AG04449 (cell line): ENCODE measurements around the gene SPAG6.

ENCODE experiments used
- CTCF ChIA-PET: fragments of 350-600 bp; formaldehyde crosslinking; extraction: SDS; loops from one replicate; lab custom pipeline; 2021; ENCODE audit warnings: antibody characterized with exemption; lab: Yijun Ruan, JAX
- POLR2A ChIA-PET: fragments of 400-600, 350-600 bp; formaldehyde crosslinking; extraction: SDS; loops from one replicate; lab custom pipeline; 2020; ENCODE audit warnings: antibody characterized with exemption, inconsistent platforms; lab: Yijun Ruan, JAX
- DNase-seq: peaks from one replicate; pipeline ENCODE4 v3.0.0-alpha.2; 2010; ENCODE audit warnings: low read depth, low spot score
- H3K4me3 ChIP-seq: 2 replicates; pipeline ENCODE4 v1.5.1; 2011; ENCODE audit warnings: low read depth, mild to moderate bottlenecking, control low read depth, low read length
- TF ChIP-seq, protein P1 (sequence below): IDR thresholded peaks from one replicate; pipeline ENCODE4 v1.5.1; 2011; ENCODE audit warnings: mild to moderate bottlenecking, moderate library complexity, low read length, control low read depth, inconsistent platforms; ENCODE audit not compliant: insufficient read depth; ENCODE audit errors: missing control alignments

The SPAG6 gene

DNA sequence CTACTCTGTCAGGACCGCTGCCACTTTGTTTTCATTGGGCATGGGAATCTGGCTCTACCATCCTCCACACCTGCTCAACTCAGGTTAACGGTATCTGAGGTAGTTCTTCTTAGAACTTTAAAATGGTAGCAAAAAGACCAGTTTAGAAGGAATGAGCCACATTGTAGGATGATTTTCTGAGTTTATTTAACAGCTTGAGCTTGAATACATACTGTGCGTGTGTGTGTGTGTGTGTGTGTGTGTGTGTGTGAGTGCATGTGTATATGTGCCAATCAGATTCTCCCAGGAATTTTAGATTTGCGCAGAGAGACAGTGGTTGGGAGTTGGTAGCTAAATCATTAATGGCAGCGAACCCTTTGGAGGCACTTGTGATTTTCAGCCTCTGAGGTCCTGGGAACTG lies 81.4 kb downstream of the SPAG6 start:
- TF ChIP-seq, protein P1, sequence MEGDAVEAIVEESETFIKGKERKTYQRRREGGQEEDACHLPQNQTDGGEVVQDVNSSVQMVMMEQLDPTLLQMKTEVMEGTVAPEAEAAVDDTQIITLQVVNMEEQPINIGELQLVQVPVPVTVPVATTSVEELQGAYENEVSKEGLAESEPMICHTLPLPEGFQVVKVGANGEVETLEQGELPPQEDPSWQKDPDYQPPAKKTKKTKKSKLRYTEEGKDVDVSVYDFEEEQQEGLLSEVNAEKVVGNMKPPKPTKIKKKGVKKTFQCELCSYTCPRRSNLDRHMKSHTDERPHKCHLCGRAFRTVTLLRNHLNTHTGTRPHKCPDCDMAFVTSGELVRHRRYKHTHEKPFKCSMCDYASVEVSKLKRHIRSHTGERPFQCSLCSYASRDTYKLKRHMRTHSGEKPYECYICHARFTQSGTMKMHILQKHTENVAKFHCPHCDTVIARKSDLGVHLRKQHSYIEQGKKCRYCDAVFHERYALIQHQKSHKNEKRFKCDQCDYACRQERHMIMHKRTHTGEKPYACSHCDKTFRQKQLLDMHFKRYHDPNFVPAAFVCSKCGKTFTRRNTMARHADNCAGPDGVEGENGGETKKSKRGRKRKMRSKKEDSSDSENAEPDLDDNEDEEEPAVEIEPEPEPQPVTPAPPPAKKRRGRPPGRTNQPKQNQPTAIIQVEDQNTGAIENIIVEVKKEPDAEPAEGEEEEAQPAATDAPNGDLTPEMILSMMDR, result no peak
- no peak overlapping the region for H3K4me3 ChIP-seq
- no peak for DNase-seq
- ChIA-PET POLR2A (interaction anchor here (0.9 to 1.7 kb wide), 2 partner anchors 11 to 111 kb away, joined by 3 to 8 read pairs; partner anchors contain the start of gene COMMD3), CTCF (interaction anchor here (0.9 to 1.5 kb wide), 2 partner anchors 417 to 563 kb away, joined by 3 read pairs; no protein-coding TSS in a partner anchor)

DNA sequence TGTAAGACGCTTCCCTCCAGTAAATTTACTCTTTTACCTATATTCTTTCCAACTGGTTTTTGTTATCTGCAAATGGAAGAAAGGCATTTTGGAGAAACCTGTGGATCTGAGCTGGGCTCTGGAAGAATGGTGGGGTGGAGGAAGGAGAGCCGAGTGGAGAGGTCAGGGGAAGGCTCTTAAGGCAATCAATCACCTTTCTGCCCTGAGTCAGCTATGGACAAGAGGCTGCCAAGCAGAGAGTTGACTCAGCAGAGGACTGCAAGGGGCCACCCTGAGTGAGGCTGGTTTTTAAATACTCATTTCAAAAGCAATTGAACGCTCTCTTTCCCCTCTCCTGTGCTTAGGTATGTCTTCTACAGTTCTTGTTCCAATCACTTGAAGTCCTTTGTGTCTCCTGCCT lies 81.8 kb downstream of the SPAG6 start:
- DNase-seq, result no peak
- POLR2A ChIA-PET, result interaction anchor here (0.9 to 1.7 kb wide), 2 partner anchors 10 to 111 kb away, joined by 3 to 8 read pairs; partner anchors contain the start of gene COMMD3
- H3K4me3 ChIP-seq, result no peak overlapping the region
- CTCF ChIA-PET, result interaction anchor here (0.9 to 1.5 kb wide), 2 partner anchors 417 to 562 kb away, joined by 3 read pairs; no protein-coding TSS in a partner anchor
- TF ChIP-seq, protein P1, result no peak

DNA sequence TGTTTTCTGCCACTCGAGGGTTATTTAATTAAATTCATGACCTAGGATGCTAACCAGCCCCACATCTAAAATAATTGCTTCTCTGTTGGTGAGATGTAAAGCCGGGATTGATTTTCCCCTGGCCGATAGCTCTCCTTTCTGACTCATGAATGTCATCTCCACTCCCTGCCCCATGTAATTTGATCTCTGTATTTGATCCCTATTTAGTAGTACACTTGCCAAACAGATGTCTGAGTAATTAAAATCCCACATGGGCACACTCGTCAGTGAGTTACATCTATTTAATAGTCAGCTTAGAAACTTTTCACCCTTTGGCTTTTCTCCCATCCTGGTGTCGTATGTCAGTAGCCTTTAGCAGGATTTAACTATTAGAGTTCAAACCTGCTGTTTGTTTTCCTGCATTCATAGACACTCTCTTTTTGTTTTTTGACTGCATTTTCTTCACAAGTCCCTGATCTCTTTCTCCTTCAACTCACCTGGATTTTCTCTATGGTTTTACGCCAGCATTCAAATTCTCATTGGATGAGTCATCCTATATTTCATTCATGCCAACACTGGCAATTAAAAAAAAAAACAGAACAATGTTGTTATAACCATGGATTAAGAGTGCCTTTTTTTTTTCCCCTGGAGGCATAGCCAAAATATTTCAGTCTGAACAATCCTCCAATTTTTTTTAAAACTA lies 82.7 kb downstream of the SPAG6 start:
- TF ChIP-seq, protein P1, result no peak
- POLR2A ChIA-PET, result interaction anchor here (0.7 to 1.7 kb wide), 2 partner anchors 9 to 278 kb away, joined by 3 to 8 read pairs; no protein-coding TSS in a partner anchor
- H3K4me3 ChIP-seq, result no peak overlapping the region
- CTCF ChIA-PET, result no interaction called here
- peak; percentile 80 for DNase-seq

DNA sequence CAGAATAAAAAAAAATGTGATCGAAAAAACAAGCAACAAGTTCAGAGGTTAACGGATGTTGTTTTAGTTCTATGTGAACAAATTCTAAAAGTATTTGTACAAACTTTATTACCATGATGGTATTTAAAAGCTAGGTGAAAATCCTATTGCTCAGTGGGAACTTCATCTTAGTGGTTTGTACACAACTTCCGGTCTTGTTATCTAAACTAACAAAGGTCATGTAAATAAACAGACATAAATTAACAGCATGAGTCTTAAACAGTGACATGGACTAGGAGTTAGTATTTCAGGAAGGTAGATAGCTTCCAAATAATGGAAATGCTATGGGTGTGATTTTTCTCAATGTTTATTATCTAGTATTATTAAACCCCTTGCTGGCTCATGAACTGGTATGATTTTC lies 83.8 kb downstream of the SPAG6 start:
- CTCF ChIA-PET, result interaction anchor here (0.7 to 1.6 kb wide), 4 partner anchors 89 to 560 kb away, joined by 3 to 4 read pairs (median 3); partner anchors contain the start of gene DNAJC1
- no peak for DNase-seq
- TF ChIP-seq, protein P1, result no peak
- no peak overlapping the region for H3K4me3 ChIP-seq
- POLR2A ChIA-PET, result no interaction called here

DNA sequence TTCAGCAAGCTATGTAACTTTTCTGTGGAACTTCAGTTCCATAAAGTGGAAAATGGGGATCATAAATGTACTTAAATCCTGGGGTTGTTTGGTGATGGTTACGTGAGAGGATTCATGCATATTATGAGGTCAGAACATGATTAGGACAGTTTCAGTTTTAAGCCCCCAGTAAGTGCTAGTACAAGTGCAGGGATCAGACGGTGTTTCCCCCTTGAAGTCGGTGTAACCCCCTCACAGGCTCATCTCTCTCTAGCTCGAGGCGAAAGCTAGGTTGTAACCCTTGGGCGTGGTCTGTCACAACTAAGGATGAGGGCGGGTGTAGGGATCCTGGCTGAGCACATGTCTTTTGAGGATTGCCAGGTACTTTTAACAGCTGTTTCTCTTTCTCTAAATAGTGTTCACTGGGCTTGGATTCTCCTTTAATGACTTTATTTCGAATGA lies 84.7 kb downstream of the SPAG6 start:
- no peak for DNase-seq
- ChIA-PET CTCF (interaction anchor here (0.6 to 1.6 kb wide), 4 partner anchors 90 to 560 kb away, joined by 3 to 4 read pairs (median 3); partner anchors contain the start of gene DNAJC1), POLR2A (no interaction called here)
- H3K4me3 ChIP-seq, result no peak overlapping the region
- TF ChIP-seq, protein P1, result no peak

DNA sequence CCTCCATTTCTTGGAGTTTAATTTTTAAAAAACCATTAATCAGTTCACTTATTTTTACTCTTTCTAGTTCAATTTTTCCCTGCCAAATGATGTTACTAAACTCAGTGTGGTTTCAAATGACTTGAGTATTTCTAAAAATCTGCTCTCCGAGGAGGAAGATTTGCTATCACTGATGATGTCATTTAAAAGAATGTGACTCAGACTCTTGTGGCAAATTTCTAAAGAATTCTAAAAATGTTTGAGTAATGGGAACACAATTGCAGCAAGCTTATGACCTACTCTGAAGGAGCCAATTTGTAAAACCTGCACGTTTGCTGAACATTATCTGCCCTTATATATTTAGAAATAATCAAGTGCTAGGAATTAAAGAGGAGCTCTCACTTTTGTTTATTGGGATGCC lies 88.6 kb downstream of the SPAG6 start:
- TF ChIP-seq, protein P1, result no peak
- ChIA-PET CTCF (interaction anchor here (1.3 kb wide), 1 partner anchor 152 kb away, joined by 3 read pairs; no protein-coding TSS in a partner anchor), POLR2A (no interaction called here)
- no peak overlapping the region for H3K4me3 ChIP-seq
- DNase-seq, result peak; percentile 87
